Thyroid gland (tissue), 4 donors: ENCODE results near the gene LOXHD1.

Experiments
- POLR2A ChIP-seq, 2 donors: fragments of 450-650 bp; IDR thresholded peaks; one replicate each; pipeline ENCODE4 v1.6.1; 2017; ENCODE audit warnings: antibody characterized with exemption in 2 of 2, mild to moderate bottlenecking in 2 of 2, moderate library complexity in 1 of 2
- TF ChIP-seq, protein P1 (sequence below), 6 experiments: fragments of 200-600 bp in 3 of 6; fragments of 450-650 bp in 3 of 6; sonication (generic) in 3 of 6; IDR thresholded peaks; one replicate each; pipeline ENCODE4 v1.5.1; 2016 to 2019; ENCODE audit warnings: antibody characterized with exemption in 6 of 6, mild to moderate bottlenecking in 2 of 6, inconsistent platforms in 1 of 6, moderate library complexity in 1 of 6

DNA sequence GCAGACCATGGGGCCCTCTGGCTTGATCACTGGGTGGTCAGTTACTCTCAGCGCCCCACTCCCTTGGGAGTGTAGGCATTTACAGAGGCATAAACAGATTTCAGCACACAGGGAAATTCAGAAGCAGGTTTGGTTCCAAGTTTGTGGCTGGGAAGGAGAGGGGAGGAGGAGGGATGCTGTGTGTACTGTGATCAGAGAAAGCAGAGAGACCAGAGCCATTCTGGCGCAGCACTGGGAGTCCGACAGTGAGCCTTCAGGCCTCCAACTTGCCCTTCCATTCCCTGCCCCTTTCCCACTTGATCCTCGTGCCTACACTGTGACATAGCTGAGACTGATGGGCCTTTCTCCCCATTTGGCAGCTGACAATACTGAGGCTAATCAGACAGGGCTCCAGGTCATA, 47.8 kb upstream of the LOXHD1 start:
- TF ChIP-seq, protein P1, sequence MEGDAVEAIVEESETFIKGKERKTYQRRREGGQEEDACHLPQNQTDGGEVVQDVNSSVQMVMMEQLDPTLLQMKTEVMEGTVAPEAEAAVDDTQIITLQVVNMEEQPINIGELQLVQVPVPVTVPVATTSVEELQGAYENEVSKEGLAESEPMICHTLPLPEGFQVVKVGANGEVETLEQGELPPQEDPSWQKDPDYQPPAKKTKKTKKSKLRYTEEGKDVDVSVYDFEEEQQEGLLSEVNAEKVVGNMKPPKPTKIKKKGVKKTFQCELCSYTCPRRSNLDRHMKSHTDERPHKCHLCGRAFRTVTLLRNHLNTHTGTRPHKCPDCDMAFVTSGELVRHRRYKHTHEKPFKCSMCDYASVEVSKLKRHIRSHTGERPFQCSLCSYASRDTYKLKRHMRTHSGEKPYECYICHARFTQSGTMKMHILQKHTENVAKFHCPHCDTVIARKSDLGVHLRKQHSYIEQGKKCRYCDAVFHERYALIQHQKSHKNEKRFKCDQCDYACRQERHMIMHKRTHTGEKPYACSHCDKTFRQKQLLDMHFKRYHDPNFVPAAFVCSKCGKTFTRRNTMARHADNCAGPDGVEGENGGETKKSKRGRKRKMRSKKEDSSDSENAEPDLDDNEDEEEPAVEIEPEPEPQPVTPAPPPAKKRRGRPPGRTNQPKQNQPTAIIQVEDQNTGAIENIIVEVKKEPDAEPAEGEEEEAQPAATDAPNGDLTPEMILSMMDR (IDR thresholded peaks at IDR 0.05), result no peak
- TF ChIP-seq POLR2A (IDR thresholded peaks at IDR 0.05), result no peak
